DMS153 treated with DMSO at 0.1 percent for 48 hours (cell line): ENCODE results near the gene ANKRD53.
"Not testable (repeated sequence)": the region's sequence is repeated elsewhere in the genome, so short reads cannot be mapped to it uniquely, and the experiment has no call there.

Experiments
- DNase-seq: peaks from one replicate; lab custom pipeline; 2025; ENCODE audit not compliant: unreplicated experiment; lab: John Stamatoyannopoulos, UW

Gene ANKRD53

DNA sequence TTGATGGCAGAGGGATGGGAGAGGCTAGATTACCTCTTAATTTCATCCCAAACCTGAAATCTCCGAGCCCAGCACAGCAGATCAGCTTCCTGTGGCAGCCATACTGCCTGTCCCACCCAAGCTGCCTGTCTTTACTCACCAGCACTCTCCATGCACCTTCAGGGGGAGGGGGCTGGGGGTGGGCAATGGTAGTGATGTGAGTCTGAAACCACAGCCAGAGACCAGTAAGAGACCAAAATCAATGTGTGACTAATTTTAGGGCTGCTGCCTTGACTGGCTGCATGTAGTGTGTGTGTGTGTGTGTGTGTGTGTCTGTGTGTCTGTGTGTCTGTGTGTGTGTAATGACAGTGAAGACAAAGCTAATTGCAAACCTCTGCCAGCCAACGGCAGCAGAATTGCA is 27.9 kb downstream of the ANKRD53 start:
- no peak for DNase-seq

DNA sequence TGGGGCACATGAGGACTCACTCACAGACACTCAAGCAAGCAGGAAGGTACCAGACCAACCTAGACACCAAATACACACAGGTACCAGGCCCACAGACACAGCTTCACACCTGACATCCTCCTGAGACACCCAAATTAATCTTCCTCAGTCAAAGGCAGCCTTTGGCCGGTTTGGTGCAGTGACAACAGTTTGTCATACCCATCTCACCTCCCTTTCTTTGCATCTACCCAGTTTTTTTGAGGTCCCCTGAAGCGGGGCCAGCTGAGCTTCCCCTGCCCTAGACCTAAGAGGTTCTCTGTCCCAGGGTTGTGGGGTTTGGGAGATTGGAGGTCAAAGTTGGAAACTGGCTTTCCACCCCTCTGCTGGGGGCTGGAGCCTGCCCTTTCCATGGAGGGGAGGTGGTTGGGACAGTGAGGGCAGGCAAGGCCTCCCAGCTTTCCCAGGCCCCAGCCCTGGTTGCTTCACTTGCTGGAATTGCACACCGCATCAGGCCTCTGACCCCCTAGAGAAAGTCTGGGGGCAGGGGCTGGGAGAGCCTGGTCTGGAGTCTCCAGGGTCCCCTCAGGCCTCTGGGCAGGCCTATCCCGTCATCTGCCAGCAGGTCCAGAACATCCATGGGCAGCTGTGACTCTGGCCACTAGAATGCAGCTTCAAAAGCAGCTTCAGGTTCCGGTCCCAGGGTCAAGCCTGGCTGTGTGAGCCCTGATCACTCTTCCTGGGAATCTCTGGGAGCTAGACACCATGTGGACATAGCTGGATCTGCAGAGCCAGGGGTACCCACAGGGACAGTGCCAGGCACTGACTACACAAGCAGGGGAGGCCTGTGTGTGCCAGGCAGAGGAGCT is 28.7 kb downstream of the ANKRD53 start:
- DNase-seq, result no peak

DNA sequence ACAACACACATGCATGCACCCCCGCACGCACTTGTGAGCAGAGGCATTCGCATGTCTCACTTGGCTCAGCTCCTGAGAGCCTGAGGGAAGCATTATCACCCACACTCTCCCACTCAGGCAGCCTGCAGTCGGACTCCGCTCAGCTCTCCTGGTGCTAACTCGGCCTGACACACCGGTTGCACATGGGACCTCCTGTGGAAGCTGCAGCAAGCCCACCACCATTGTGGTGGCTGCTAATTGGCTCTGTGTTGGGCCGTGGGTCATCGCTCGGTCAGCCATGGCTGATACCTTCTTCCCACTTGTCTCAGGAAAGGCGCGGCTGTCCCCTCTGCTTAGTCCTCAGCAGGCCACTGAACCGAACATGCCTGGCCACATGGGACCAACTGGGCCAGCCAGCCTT is 29.9 kb downstream of the ANKRD53 start:
- DNase-seq, result no peak

DNA sequence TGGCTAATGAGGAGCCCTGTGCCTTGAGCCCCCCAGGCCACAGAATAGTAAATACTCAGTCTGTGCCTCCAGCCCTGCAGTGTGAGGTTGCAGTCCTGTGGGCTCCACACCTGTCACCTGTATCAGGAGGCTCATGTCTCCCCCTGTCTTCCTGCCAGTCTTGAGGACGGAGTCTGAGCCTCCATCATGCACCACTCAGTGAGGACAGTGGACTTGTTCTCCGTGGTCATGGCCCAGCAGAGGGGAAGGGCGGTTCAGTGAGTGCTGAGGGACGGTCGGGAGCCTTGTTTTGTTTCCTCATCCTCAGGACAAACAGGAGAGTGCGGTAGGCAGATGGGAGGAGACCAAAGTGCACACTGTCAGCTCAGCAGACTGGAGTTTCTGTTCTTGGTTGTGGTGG is 33.4 kb downstream of the ANKRD53 start:
- not testable (repeated sequence) for DNase-seq

DNA sequence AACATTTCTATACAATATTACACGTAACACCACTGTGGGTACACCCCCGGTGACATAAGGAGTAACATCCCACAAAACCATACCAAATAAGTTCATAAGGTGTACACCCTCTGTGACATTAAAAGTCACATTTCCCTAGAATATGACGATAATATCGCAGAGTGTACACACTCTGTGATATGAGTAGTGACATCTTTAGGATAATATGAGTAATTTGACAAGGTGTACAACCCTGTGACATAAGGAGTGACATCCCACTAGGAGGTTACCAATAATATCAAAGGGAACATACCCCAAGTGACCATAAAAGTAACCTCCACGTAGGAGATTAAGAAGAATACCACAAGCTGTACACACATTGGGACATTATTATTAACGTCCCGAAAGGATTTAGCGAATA is 40.2 kb downstream of the ANKRD53 start:
- no peak for DNase-seq

DNA sequence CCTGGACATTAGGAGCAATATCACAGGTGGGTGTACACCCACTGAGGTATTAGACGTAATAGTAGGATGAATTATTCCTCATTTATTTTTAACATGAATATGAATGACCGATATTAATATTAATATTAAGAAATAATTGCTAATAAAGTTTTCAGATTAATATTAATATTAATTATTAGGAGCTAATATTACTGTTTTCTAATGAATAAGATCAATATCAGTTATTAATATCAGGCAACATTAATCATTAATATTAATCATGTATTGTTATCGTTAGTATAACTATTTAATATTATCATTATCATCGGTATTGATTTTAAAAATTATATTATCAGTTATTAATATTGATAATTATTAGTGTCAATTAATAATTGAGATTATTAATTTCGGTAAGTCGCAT is 41.6 kb downstream of the ANKRD53 start:
- not testable (repeated sequence) for DNase-seq

DNA sequence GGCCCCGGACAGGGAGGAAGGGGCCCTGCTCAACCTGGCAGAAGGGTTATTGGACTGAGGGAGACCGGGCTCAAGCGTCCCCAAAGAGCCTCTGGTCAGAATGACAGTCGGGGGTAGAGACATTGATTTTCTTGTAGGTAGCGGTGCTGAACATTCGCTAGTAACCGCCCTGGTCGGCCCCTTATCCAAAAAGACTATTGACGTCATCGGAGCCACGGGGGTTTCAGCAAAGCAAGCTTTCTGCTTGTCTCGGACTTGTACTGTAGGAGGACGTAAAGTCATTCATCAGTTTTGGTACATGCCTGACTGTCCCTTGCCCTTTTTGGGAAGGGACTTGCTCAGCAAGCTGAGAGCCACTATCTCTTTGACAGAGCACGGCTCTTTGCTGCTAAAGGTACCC is 43.0 kb downstream of the ANKRD53 start:
- DNase-seq, result not testable (repeated sequence)

DNA sequence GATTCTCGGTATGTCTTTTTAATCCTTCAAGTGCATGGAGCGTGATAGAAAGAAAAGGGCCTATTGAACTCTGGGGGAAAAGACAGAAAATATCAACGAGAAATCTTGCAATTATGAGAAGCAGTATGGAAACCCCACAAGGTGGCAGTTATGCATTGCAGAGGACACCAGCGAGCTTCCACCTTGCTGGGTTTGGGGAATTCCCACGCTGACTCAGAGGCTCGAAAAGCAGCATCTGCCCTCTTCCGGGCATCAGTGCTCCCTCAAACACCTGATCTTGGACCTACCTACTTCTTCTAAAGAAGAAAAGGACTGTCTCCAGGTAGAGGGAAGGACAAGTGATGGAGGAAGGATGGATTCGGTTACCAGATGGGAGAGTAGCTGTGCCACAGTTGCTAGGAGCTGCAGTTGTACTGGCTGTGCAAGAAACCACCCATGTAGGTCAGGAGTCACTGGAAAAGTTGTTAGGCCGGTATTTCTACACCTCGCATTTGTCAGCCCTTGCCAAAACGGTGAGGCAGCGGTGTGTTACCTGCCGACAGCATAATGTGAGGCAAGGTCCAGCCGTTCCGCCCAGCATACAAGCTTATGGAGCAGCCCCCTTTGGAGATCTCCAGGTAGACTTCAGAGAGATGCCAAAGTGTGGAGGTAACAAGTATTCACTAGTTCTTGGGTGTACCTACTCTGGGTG is 45.3 kb downstream of the ANKRD53 start:
- DNase-seq, result not testable (repeated sequence)
